ENCODE measurements around the gene A3GALT2.

The A3GALT2 gene

DNA sequence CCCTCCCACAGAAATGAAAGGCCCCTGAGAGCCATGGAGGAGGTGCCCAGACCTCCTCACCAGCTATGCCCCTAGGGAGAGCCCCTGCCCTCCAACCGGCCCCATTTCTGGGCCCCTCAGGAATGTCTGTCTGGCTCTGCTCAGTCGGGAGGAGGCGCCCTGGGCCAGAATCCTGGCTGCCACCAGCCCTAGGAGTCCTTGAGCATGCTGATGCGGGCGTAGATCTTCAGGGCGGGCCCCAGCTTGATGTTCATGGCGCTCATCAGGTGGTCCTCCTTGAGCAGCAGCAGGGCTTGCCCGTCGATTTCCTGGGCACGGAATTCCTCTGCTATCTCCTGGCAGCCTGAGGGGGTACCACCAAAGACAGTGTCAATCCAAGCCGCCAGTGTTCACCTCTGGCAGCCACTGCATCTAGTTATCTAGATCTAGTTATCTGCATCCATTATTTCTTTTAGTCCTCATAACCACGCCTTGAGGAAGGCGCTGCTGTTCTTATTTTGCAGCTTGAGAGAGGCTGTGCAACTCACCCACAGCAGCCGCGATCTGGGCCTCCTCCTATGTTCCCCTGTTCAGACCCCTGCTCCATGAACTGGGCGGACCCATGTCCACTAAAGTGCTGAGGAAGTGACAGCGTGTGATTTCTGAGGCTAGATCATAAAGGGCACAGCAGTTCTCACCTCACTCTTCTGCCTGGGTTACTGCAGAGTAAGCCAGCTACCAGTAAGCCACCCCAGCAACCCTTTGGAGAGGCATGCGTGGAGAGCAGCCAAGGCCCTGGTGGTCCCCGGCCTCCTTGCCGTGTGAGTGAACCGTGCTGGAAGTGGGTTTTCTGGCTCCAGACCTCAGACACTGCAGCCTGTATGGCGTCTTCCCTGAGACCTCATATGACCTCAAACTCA is 4.0 kb upstream of the A3GALT2 start:
- in situ Hi-C loops (cut with HindIII; ENCODE audit: low sequenced_read_pairs): loop anchor here (5.0 kb wide), 1 partner anchor 72 kb away; no protein-coding TSS in a partner anchor
- no peak for DNase-seq (ENCODE audit: low read depth)
- H3K4me3 ChIP-seq (ENCODE audit: low read depth, low read length): no peak overlapping the region
- TF ChIP-seq, protein P1, sequence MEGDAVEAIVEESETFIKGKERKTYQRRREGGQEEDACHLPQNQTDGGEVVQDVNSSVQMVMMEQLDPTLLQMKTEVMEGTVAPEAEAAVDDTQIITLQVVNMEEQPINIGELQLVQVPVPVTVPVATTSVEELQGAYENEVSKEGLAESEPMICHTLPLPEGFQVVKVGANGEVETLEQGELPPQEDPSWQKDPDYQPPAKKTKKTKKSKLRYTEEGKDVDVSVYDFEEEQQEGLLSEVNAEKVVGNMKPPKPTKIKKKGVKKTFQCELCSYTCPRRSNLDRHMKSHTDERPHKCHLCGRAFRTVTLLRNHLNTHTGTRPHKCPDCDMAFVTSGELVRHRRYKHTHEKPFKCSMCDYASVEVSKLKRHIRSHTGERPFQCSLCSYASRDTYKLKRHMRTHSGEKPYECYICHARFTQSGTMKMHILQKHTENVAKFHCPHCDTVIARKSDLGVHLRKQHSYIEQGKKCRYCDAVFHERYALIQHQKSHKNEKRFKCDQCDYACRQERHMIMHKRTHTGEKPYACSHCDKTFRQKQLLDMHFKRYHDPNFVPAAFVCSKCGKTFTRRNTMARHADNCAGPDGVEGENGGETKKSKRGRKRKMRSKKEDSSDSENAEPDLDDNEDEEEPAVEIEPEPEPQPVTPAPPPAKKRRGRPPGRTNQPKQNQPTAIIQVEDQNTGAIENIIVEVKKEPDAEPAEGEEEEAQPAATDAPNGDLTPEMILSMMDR (IDR thresholded peaks at IDR 0.05; ENCODE audit: low read depth, low read length, missing control alignments): no peak

DNA sequence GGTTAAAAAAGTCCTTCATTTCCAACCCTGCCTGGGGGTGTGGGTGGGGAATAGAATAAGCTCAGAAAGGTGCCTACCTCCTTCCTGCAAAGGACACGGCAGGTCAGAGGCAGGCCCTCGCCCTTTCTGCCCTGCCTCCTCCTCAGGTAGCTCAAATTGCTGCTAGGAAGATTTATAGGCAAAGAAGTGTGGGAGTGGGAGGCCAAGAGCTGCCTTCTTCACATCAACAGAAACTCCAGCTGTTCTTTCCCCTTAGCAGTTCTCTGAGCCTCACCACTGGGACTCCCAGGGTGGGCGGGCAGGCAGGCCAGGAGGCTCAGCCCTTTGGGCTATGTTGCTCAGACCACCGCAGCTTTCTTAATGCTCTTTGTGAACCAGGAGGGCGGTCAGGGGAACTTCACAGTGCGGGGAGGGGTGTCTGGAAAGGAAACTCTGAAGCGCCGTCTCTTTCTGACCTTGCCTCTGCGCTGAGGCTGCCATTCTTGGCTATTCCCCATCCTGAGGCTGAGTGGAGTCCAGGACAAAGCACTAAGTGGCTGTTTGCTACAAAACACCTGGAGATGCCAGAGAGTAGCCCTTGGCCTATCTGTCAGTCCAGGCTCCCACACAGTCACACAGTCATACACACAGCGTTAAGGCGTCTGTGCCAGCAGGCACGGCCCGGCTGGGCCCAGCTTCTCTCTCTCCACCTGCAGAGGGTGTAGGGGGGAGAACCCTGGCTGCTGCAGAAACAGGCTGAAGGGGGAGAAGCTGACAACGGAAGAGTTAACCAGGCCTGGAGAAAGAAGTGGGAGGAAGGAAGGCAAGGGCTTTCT is 3.0 kb upstream of the A3GALT2 start:
- in situ Hi-C loops (cut with HindIII; ENCODE audit: low sequenced_read_pairs): loop anchor here (5.0 kb wide), 1 partner anchor 73 kb away; no protein-coding TSS in a partner anchor
- TF ChIP-seq, protein P1 (IDR thresholded peaks at IDR 0.05; ENCODE audit: low read depth, low read length, missing control alignments): no peak
- DNase-seq (ENCODE audit: low read depth): no peak
- no peak overlapping the region for H3K4me3 ChIP-seq (ENCODE audit: low read depth, low read length)

DNA sequence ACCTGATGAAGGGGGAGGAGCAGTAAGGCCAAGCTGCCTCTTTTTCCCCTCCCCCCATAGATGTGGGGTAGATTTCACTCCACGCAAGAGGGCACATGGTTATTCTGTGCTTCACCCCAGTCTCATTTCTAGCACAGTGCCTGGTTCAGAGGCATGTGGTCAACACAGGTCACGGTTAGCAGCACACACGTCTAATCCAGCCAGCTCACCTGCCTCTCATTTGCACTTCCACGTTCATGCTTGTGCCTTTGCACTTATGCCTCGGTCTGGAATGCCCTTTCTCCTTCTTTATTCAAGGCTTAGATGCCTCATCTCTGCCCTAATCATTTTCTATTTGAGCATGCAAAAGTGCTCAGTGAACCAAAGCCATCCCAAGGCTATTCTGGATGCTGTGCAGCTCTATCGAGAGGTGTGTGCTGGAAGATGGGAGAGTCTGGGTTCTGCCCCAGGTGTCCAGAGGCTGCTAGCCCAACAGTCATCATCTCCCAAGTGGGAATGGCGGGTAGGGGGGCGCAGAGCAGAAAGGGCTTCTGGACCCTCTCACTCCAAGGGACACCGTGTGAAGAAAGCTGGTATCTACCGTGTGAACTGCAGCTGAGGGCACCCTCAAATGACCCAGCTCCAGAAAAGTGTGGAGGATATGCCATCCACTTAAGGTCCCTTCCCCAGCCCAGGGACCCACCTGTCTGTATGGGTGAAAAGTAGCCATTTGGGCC is 2.1 kb upstream of the A3GALT2 start:
- no peak for DNase-seq (ENCODE audit: low read depth)
- H3K4me3 ChIP-seq (ENCODE audit: low read depth, low read length): no peak overlapping the region
- TF ChIP-seq, protein P1 (IDR thresholded peaks at IDR 0.05; ENCODE audit: low read depth, low read length, missing control alignments): no peak
- in situ Hi-C loops (cut with HindIII; ENCODE audit: low sequenced_read_pairs): loop anchor here (5.0 kb wide), 1 partner anchor 74 kb away; no protein-coding TSS in a partner anchor

DNA sequence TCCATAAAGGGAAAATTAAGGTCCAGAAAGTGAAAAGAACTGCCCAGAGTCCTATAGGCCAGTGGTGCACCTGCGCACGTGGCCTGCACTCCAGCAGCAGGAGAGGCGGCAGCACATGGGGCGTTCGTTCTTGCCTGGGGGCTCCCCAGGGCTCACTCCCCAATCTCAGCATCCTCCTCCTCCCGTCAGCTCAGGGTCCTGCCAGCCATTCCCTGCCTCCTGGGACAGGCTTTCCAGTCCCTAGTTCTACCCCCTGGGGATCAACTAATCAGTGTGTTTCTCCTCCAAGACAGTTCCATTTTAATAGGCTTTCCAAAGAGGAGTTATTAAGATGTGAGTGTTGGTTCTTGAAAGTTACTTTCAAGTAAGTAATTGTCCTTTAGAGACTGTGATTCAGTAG is 1.2 kb upstream of the A3GALT2 start:
- no peak for DNase-seq (ENCODE audit: low read depth)
- in situ Hi-C loops (cut with HindIII; ENCODE audit: low sequenced_read_pairs): loop anchor here (5.0 kb wide), 1 partner anchor 75 kb away; no protein-coding TSS in a partner anchor
- TF ChIP-seq, protein P1 (IDR thresholded peaks at IDR 0.05; ENCODE audit: low read depth, low read length, missing control alignments): no peak
- no peak overlapping the region for H3K4me3 ChIP-seq (ENCODE audit: low read depth, low read length)

DNA sequence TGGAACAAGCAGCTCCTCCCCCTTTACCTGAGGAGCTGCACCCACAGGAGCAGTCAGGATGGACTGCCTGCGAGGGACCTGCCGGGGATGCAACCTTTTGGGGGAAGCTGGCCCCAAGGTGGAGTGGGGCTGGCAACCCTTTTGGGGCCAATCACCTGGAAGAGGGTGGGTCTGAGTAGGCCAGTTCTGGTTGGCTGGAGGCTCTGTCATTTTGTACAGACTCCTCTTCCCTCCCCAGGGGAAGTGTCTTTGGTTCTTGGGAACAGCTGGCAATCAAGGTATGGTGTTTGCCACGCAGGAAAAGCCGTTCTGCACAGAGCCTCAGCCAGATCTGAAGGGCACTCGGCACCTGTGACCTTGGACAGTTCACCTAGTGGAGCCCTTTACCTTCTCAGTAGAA is 280 bp upstream of the A3GALT2 start:
- in situ Hi-C loops (cut with HindIII; ENCODE audit: low sequenced_read_pairs): loop anchor here (5.0 kb wide), 1 partner anchor 76 kb away; no protein-coding TSS in a partner anchor
- H3K4me3 ChIP-seq (ENCODE audit: low read depth, low read length): no peak overlapping the region
- DNase-seq (ENCODE audit: low read depth): no peak
- TF ChIP-seq, protein P1 (IDR thresholded peaks at IDR 0.05; ENCODE audit: low read depth, low read length, missing control alignments): no peak

Data from astrocyte of the cerebellum (primary cell).